HG03045 (cell line): ENCODE measurements around the gene ACVR1C.
A peak's percentile ranks its signal among the peaks of the same experiment; 100 is the strongest.

ENCODE experiments used
- ATAC-seq: cut with Tn5 transposase; IDR thresholded peaks from one replicate; pipeline ENCODE4 v1.9.1; 2021; ENCODE audit warnings: mild to moderate bottlenecking, moderate library complexity; ENCODE audit not compliant: unreplicated experiment

Gene ACVR1C

GRCh38 chr2:157500334-157500733 lies 128.3 kb downstream of the ACVR1C start:
- ATAC-seq, result no peak

DNA sequence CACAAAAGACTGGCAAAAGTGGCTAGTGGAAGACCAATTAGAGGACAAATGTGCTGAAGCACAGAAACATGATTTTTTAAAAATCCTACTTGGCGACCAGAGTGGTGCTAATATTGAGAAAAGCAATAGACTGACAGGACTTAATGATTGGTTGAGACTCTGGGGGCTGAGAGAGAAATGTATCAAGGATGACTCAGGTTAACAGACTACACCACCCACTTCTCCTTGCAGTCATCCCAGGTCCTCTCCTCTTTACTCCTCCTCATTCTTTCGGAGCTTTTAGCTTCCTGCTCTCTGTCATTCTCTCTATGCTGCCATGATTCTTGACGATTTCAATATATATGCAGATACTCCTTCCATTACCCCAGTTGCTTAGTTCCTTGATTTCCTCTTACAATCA lies 130.2 kb downstream of the ACVR1C start:
- no peak for ATAC-seq

DNA sequence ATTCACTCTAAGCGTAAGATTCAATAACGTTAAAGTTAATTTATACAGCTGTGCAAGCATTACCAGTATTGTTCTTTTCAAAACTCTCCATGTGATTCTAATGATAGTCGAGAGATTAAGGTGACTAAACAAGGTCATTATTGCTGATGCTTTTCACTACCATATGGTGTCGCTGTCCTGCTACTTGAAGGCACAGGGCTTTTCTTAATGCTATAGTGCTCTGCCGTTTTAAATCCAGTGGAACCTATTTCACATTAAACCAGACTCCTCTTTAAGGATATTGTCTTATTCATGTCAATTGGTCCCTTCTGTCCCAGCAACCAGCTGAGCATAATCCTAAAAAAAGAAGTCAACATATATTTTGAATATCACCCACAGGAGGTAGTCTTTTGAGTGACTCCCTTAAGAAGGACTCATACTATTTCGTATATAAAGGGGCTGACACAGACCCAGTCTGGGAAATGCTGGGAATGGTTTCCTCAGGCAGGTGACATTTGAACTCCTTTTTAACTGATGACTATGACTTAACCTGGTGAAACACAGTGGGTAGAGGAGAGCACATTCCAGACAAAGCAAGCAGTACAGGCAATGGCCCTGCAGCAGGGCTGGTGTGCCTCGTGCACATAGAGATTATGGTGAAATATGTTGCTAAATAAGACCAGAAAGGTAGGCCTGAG lies 130.9 kb downstream of the ACVR1C start:
- ATAC-seq, result peak; percentile 88

DNA sequence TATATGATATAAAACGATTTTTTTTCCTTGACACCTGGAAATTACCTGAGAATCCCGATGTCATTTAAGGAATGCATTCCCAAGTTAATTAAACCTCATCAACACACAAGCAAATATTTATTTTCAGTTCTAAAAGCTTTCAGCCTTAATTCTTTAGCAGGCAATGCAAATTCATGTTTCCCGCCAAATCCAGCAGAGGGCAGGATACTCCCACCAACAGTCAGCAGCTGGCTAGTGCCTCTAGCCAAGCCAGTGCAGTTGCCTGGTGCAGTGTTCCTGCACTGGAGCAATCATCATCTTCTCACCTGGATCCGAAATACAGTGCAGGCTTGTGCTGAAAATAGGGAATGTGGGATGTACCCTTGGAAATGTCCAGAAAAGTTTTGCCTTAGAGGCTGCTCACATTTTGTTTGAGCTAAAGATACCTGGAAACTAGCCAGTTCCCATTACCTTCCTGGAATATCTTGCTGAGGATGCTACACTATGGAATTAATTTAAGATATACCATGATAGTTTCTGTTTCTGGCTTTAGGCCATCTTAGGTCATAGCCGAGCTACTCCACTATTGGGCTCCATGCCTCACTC lies 136.4 kb downstream of the ACVR1C start:
- ATAC-seq, result peak; percentile 91

DNA sequence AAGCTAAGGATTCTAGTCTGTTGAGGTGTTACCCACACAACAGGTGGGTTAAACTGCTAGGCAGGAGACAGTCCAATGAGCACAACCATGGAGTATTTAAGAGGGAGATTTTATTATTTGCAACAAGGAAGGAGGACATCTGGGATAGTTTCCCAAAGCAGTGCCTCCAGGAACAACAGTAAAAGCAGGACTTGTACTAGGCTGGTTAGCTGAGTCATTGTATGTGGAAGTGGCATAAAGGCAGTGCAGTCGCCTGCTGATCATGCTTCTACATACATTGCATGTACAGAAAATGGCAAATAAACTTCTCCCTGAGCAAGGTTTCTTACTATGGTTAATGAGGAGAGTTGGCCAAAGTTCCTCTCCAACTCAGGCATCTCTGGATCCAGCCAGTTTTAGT lies 138.7 kb downstream of the ACVR1C start:
- ATAC-seq, result no peak

DNA sequence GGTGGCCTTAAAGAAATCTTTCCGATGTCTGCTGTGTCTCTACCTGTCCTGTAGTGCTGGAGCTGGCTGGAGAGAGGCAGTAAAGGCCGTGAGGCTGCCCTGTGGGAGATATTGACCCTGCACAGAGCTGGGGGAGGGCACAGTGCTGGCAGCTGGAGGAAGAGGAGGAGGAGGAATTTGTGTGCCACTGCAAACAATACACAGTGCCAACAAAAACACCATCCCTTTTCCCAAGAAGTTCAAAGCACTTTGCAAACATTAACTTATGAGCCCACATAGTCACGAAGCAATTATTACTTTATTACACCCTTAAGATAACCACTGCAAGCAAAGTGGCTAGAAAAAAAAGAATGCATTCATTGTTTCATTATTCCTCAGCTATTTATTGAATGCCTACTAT lies 139.8 kb downstream of the ACVR1C start:
- no peak for ATAC-seq

- no peak for ATAC-seq
Measured at GRCh38 chr2:157487747-157488146, 140.9 kb downstream of the ACVR1C start.

GRCh38 chr2:157487271-157487610 lies 141.4 kb downstream of the ACVR1C start:
- ATAC-seq, result no peak

- no peak for ATAC-seq
Measured at GRCh38 chr2:157486596-157487270, 141.9 kb downstream of the ACVR1C start.

DNA sequence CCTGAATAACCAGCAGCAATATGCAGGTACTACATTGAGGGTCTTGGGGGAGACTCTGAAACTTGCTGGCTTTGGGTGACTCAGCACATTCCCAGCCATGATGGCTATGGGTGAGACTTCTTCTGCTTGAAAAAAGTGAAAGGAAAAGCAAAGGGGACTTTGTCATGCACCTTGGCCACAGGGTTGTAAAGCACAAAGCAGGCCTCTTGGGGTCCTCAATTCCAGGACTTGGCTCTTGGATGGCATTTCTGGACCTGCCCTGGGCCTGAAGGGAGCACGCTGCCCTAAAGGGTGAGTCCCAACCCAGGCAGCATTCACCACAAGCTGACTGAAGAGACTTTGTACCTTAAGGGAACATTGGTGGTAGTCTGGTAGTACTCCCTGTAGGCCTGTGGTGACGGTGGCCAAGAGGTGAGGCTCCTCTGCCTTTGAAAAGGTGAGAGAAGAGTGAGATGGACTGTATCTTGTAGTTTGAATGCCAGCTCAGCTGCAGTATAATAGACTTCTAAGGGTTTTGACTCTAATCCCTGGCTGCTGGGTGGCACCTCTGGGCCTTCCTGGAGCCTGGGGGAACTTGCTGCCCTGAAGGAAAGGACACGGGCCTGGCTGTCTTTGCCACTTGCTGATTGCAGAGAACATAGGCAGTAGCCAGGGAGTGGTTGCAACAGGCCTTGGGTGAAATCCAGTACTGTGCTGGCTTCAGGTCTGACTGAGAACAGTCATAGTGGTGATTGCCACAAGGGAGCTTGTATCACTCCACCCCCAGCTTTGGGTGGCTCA lies 148.3 kb downstream of the ACVR1C start:
- peak; percentile 86 for ATAC-seq

- ATAC-seq, result peak; percentile 50
Measured at GRCh38 chr2:157479081-157480027, 149.3 kb downstream of the ACVR1C start.

GRCh38 chr2:157477919-157478318 lies 150.7 kb downstream of the ACVR1C start:
- ATAC-seq, result no peak

GRCh38 chr2:157476953-157477709 lies 151.5 kb downstream of the ACVR1C start:
- no peak for ATAC-seq
